ENCODE data around the gene DIDO1. TPM values are rescaled to one million over a fixed set of nuclear protein-coding genes. Genes with fewer than 3 reads are reported as not detected.

DIDO1 gene
- total and polyA plus RNA-seq, 9 of the 15 experiments (the other 6 are each of a cell fraction or from before 2014, with no cell fraction given), result 4.4 to 46.8 (median 31.2) TPM

DNA sequence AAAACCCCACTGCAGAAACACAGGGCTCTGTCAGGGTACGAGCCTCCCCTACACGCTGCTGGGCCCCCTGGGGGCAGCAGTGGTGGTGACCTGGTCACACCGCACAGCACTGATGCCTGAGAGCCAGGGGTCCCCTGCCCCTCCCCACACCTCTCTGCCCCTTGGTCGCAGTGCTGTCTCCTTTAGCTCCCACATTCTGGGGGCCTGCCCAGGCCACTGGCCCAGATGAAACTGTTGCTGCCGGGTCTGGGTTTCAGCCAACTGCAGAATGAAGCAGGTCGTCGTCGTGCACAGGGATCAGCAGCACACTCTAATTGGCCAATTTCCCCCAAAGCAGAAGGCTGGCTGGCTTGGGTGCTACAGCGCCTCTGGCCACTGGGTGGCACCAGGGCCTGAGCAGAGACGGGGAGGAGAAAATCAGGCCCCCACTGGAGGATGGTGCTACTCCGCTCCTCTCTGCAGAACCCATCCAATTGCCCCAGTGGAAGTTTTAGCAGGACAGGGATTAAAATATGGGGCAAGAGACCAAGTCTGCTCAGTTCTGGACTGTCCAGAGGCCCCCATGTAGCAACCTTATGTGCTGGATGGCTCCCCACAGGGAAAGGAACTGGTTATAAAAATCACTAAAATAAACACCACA lies 26.1 kb downstream of the DIDO1 start (continued):
- TF ChIP-seq, protein P1, sequence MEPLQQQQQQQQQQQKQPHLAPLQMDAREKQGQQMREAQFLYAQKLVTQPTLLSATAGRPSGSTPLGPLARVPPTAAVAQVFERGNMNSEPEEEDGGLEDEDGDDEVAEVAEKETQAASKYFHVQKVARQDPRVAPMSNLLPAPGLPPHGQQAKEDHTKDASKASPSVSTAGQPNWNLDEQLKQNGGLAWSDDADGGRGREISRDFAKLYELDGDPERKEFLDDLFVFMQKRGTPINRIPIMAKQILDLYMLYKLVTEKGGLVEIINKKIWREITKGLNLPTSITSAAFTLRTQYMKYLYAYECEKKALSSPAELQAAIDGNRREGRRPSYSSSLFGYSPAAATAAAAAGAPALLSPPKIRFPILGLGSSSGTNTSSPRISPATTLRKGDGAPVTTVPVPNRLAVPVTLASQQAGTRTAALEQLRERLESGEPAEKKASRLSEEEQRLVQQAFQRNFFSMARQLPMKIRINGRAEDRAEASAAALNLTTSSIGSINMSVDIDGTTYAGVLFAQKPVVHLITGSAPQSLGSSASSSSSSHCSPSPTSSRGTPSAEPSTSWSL (CRISPR knock-in tag; IDR thresholded peaks at IDR 0.05; ENCODE audit: borderline replicate concordance), result no peak
- no peak for TF ChIP-seq BCL6 (CRISPR knock-in tag; IDR thresholded peaks at IDR 0.05)
- TF ChIP-seq ZNF175 (CRISPR knock-in tag; IDR thresholded peaks at IDR 0.05; ENCODE audit: low read depth), result no peak
- TF ChIP-seq LARP7 (IDR thresholded peaks at IDR 0.05), result no peak
- no peak for TF ChIP-seq NR2C2 (CRISPR knock-in tag; IDR thresholded peaks at IDR 0.05)
- TF ChIP-seq NR2C2 (tag; IDR thresholded peaks at IDR 0.05), result no peak
- no peak for TF ChIP-seq ZNF766 (CRISPR knock-in tag; conservative IDR thresholded peaks at IDR 0.05)
- TF ChIP-seq, protein P2, sequence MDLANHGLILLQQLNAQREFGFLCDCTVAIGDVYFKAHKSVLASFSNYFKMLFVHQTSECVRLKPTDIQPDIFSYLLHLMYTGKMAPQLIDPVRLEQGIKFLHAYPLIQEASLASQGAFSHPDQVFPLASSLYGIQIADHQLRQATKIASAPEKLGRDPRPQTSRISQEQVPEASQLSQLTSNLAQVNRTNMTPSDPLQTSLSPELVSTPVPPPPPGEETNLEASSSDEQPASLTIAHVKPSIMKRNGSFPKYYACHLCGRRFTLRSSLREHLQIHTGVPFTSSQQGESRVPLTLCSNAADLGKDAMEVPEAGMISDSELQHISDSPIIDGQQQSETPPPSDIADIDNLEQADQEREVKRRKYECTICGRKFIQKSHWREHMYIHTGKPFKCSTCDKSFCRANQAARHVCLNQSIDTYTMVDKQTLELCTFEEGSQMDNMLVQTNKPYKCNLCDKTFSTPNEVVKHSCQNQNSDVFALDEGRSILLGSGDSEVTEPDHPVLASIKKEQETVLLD (IDR thresholded peaks at IDR 0.05), result no peak
- no peak for TF ChIP-seq PPARD (CRISPR knock-in tag; IDR thresholded peaks at IDR 0.05)
- no peak for TF ChIP-seq ZNF407 (IDR thresholded peaks at IDR 0.05; ENCODE audit: low read depth)
- no peak for TF ChIP-seq ZNF41 (CRISPR knock-in tag; conservative IDR thresholded peaks at IDR 0.05)
- TF ChIP-seq, protein P3, sequence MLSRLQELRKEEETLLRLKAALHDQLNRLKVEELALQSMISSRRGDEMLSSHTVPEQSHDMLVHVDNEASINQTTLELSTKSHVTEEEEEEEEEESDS (CRISPR knock-in tag; IDR thresholded peaks at IDR 0.05), result no peak
- TF ChIP-seq ZNF589 (CRISPR knock-in tag; IDR thresholded peaks at IDR 0.05; ENCODE audit: low read depth), result no peak
- TF ChIP-seq, protein P4, sequence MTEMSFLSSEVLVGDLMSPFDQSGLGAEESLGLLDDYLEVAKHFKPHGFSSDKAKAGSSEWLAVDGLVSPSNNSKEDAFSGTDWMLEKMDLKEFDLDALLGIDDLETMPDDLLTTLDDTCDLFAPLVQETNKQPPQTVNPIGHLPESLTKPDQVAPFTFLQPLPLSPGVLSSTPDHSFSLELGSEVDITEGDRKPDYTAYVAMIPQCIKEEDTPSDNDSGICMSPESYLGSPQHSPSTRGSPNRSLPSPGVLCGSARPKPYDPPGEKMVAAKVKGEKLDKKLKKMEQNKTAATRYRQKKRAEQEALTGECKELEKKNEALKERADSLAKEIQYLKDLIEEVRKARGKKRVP (CRISPR knock-in tag; IDR thresholded peaks at IDR 0.05), result no peak
- TF ChIP-seq RFX1 (IDR thresholded peaks at IDR 0.05), result no peak
- TF ChIP-seq ZNF551 (CRISPR knock-in tag; IDR thresholded peaks at IDR 0.05), result no peak
- TF ChIP-seq PURB (CRISPR knock-in tag; IDR thresholded peaks at IDR 0.05; ENCODE audit: low read depth), result no peak

All from K562 (cell line).